Fibroblast of lung (primary cell): Measurements from ENCODE around the gene PPP1R14B. TPM values are rescaled to one million over a fixed set of nuclear protein-coding genes. Genes with fewer than 3 reads are reported as not detected.

Experiments
- DNase-seq, 2 donors: peaks; one replicate each; pipeline versions ENCODE4 v3.0.0 to v3.0.0-alpha.2; 2010; ENCODE audit warnings: low read depth in 2 of 2
- H2AFZ ChIP-seq: 2 replicates; pipeline ENCODE4 v1.5.1; 2012; ENCODE audit warnings: low read length, control low read depth, inconsistent platforms
- H3K27ac ChIP-seq: 2 replicates; pipeline ENCODE4 v1.5.1; 2011; ENCODE audit warnings: low read length, control low read depth; ENCODE audit not compliant: insufficient read depth
- H3K27me3 ChIP-seq: 2 replicates; pipeline ENCODE4 v1.5.1; 2011; ENCODE audit warnings: mild to moderate bottlenecking, low read length; ENCODE audit not compliant: control insufficient read depth, insufficient read depth
- H3K36me3 ChIP-seq: 2 replicates; pipeline ENCODE4 v1.5.1; 2011; ENCODE audit warnings: low read length; ENCODE audit not compliant: control insufficient read depth, insufficient read depth
- H3K4me1 ChIP-seq: 2 replicates; pipeline ENCODE4 v1.5.1; 2011; ENCODE audit warnings: low read length; ENCODE audit not compliant: control insufficient read depth, insufficient read depth; ENCODE audit errors: extremely low read depth
- H3K4me2 ChIP-seq: 2 replicates; pipeline ENCODE4 v1.5.1; 2011; ENCODE audit warnings: low read length, control low read depth; ENCODE audit not compliant: insufficient read depth; ENCODE audit errors: extremely low read depth
- H3K4me3 ChIP-seq, 4 experiments: fragments of 200-600 bp in 1 of 4; sonication (generic) in 1 of 4; replicated peaks in 1 of 4; 2 replicates each; pipeline ENCODE4 v1.5.1; 2011 to 2016; ENCODE audit warnings: low read length in 4 of 4, low read depth in 3 of 4, mild to moderate bottlenecking in 3 of 4, control low read depth in 2 of 4, inconsistent platforms in 1 of 4, mixed read lengths in 1 of 4; ENCODE audit not compliant: insufficient read depth in 1 of 4; ENCODE audit errors: control extremely low read depth in 1 of 4
- H3K79me2 ChIP-seq: 2 replicates; pipeline ENCODE4 v1.5.1; 2012; ENCODE audit warnings: mild to moderate bottlenecking, low read length, inconsistent platforms; ENCODE audit not compliant: control insufficient read depth, insufficient read depth
- H3K9ac ChIP-seq: 2 replicates; pipeline ENCODE4 v1.5.1; 2011; ENCODE audit warnings: mild to moderate bottlenecking, low read length, control low read depth; ENCODE audit not compliant: insufficient read depth
- H3K9me3 ChIP-seq: 2 replicates; pipeline ENCODE4 v1.5.1; 2012; ENCODE audit warnings: low read depth, low read length; ENCODE audit not compliant: control insufficient read depth, insufficient read depth
- H4K20me1 ChIP-seq: 2 replicates; pipeline ENCODE4 v1.5.1; 2011; ENCODE audit warnings: low read length; ENCODE audit not compliant: control insufficient read depth, insufficient read depth; ENCODE audit errors: extremely low read depth
- CTCF ChIP-seq, 2 donors: IDR thresholded peaks in 1 of 2; conservative IDR thresholded peaks in 1 of 2; 1 replicate in 1 of 2; 2 replicates in 1 of 2; pipeline ENCODE4 v1.5.1; 2011 to 2012; ENCODE audit warnings: low read length in 2 of 2, control low read depth in 1 of 2, inconsistent platforms in 1 of 2, low read depth in 1 of 2, mild to moderate bottlenecking in 1 of 2
- EZH2 ChIP-seq: IDR thresholded peaks from 2 replicates; pipeline ENCODE4 v1.5.1; 2012; ENCODE audit warnings: low read length, control low read depth, mild to moderate bottlenecking; ENCODE audit errors: missing control alignments
- polyA plus RNA-seq, 2 donors: library from polyadenylated mRNA; depleted of rRNA in 1 of 2; stranded (reverse) in 1 of 2; unstranded in 1 of 2; fragments of >200 nt; gene quantifications; 2 replicates each; pipeline ENCODE4 v1.2.1, GENCODE V29; 2011 to 2012; ENCODE audit warnings: missing spikeins in 1 of 2
- total RNA-seq: library from RNA; depleted of rRNA; stranded (reverse); fragments of >200 nt; gene quantifications from 2 replicates; pipeline ENCODE4 v1.2.1, GENCODE V29; 2014

Gene PPP1R14B
- total and polyA plus RNA-seq, 2 donors (not counting 1 experiment from before 2014, with no cell fraction given), result 107 to 122 TPM

DNA sequence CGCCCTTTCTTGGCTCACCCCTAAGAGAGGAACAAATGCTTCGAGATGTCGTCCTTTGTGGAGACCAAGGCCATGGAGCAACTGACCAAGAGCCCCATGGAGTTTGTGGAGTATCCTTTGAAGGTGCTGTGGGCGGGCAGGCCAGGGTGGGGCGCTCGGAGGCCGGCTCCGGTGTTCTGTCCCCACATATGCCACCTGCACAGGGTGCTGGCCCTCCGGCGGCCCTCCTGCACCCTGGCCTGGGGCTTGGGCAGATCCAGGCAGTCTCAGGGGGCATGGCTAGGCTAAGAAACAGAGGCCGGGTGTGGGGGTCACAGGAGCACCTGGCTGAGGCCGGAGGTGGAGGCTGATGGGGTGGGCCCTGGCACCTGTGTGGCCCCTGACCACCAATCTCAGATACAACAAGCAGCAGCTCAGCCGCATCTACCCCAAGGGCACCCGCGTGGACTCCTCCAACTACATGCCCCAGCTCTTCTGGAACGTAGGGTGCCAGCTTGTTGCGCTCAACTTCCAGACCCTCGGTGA lies 14.9 kb upstream of the PPP1R14B start:
- Histone ChIP-seq H2AFZ (no peak overlapping the region), H4K20me1 (no peaks in the 10 kb centered on the region), H3K4me1 (no peaks in the 10 kb centered on the region), H3K79me2 (no peaks in the 10 kb centered on the region), H3K27ac (no peak overlapping the region), H3K27me3 (no peaks in the 10 kb centered on the region), H3K9ac (no peak overlapping the region), H3K4me3 (no peak overlapping the region), H3K36me3 (peaks cover 49% of the 10 kb centered on the region), H3K4me2 (no peak overlapping the region), H3K9me3 (no peaks in the 10 kb centered on the region)
- no peak for DNase-seq
- no peak for TF ChIP-seq EZH2
- no peak for TF ChIP-seq CTCF (conservative IDR thresholded peaks at IDR 0.05 in 1 of 2, IDR thresholded peaks at IDR 0.05 in 1 of 2; ENCODE audit: low read depth in 1 of 2, low read length in 2 of 2)

DNA sequence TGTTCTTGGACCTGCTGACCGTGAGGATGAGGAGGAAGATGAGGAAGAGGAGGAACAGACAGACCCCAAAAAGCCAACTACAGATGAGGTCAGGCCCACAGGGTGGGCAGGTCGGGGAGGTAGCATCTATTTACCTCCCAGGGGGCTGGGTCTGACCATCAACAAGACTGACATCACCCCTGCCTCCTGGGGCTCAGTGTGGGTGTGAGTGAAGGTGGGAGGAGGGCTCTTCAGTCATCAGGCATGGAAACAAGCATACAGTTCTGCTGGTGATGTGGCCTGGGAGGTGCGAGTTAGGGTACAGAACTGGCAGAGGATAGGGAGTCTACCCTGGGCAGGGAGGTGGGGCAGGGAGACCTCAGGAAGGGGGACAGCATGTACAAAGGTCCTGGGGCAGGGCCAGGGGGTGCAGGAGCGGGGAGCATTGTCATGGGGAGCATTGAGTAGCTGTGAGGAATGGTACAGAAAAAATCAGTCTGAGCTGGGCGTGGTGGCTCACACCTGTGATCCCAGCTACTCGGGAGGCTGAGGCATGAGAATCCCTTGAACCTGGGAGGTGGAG lies 13.5 kb upstream of the PPP1R14B start:
- Histone ChIP-seq H3K4me1 (no peaks in the 10 kb centered on the region), H4K20me1 (no peaks in the 10 kb centered on the region), H3K27ac (no peak overlapping the region), H2AFZ (no peak overlapping the region), H3K9me3 (no peaks in the 10 kb centered on the region), H3K36me3 (peaks cover 46% of the 10 kb centered on the region), H3K9ac (no peak overlapping the region), H3K4me3 (no peak overlapping the region), H3K4me2 (no peak overlapping the region), H3K79me2 (no peaks in the 10 kb centered on the region), H3K27me3 (no peaks in the 10 kb centered on the region)
- DNase-seq, result no peak
- TF ChIP-seq EZH2, result no peak
- no peak for TF ChIP-seq CTCF (conservative IDR thresholded peaks at IDR 0.05 in 1 of 2, IDR thresholded peaks at IDR 0.05 in 1 of 2; ENCODE audit: low read depth in 1 of 2, low read length in 2 of 2)

GRCh38 chr11:64259533-64260067 lies 12.9 kb upstream of the PPP1R14B start:
- TF ChIP-seq EZH2, result no peak
- no peak for TF ChIP-seq CTCF (conservative IDR thresholded peaks at IDR 0.05 in 1 of 2, IDR thresholded peaks at IDR 0.05 in 1 of 2; ENCODE audit: low read depth in 1 of 2, low read length in 2 of 2)
- DNase-seq, result no peak
- H4K20me1 ChIP-seq, result no peaks in the 10 kb centered on the region
- no peaks in the 10 kb centered on the region for H3K4me1 ChIP-seq
- H3K79me2 ChIP-seq, result no peaks in the 10 kb centered on the region
- H3K4me2 ChIP-seq, result no peak overlapping the region
- peaks cover 49% of the 10 kb centered on the region for H3K36me3 ChIP-seq
- no peaks in the 10 kb centered on the region for H3K9me3 ChIP-seq
- no peak overlapping the region for H3K9ac ChIP-seq
- H3K27ac ChIP-seq, result no peak overlapping the region
- no peaks in the 10 kb centered on the region for H3K27me3 ChIP-seq
- H2AFZ ChIP-seq, result no peak overlapping the region
- no peak overlapping the region for H3K4me3 ChIP-seq
